Measurements from ENCODE around the gene MED9. TPM values are rescaled to one million over a fixed set of nuclear protein-coding genes. Genes with fewer than 3 reads are reported as not detected.

The MED9 gene
- total RNA-seq, 1 experiment from 2014 or later = 12.7 TPM

- CTCF ChIA-PET = no interaction called here
- Mint-ChIP-seq H3K36me3 (ENCODE audit: insufficient read depth, unreplicated experiment) (peaks cover 3% of the 10 kb centered on the region), H3K27me3 (ENCODE audit: unreplicated experiment) (no peaks in the 10 kb centered on the region), H3K4me3 (ENCODE audit: low read depth, unreplicated experiment) (no peak overlapping the region), H3K4me1 (ENCODE audit: low read depth, unreplicated experiment) (no peaks in the 10 kb centered on the region), H3K9me3 (ENCODE audit: low read depth, unreplicated experiment) (no peaks in the 10 kb centered on the region), H3K27ac (ENCODE audit: unreplicated experiment) (no peak overlapping the region)
- no TSS peak for BruUV-seq (replicated peaks)
- TF ChIP-seq CTCF (IDR thresholded peaks at IDR 0.05; ENCODE audit: unreplicated experiment) = no peak
- intact Hi-C loops (cut with micrococcal nuclease; ENCODE audit: unreplicated experiment) = no loop called here
- DNase-seq = no peak
Observed at GRCh38 chr17:17520599-17521232, 43.9 kb downstream of the MED9 start.

- CTCF ChIA-PET = interaction anchor here (1.0 kb wide), 1 partner anchor 91 kb away, joined by 4 read pairs; no protein-coding TSS in a partner anchor
Observed at GRCh38 chr17:17523001-17523730, 46.4 kb downstream of the MED9 start.

GRCh38 chr17:17523731-17524490 lies 47.1 kb downstream of the MED9 start:
- intact Hi-C loops (cut with micrococcal nuclease; ENCODE audit: unreplicated experiment) = no loop called here
- Mint-ChIP-seq H3K4me1 (ENCODE audit: low read depth, unreplicated experiment) (no peaks in the 10 kb centered on the region), H3K36me3 (ENCODE audit: insufficient read depth, unreplicated experiment) (peaks cover 3% of the 10 kb centered on the region), H3K9me3 (ENCODE audit: low read depth, unreplicated experiment) (no peaks in the 10 kb centered on the region), H3K4me3 (ENCODE audit: low read depth, unreplicated experiment) (no peak overlapping the region), H3K27me3 (ENCODE audit: unreplicated experiment) (no peaks in the 10 kb centered on the region), H3K27ac (ENCODE audit: unreplicated experiment) (no peak overlapping the region)
- CTCF ChIA-PET = interaction anchor here (1.0 kb wide), 1 partner anchor 90 kb away, joined by 4 read pairs; no protein-coding TSS in a partner anchor
- no peak for DNase-seq
- BruUV-seq (replicated peaks) = no TSS peak
- TF ChIP-seq CTCF (IDR thresholded peaks at IDR 0.05; ENCODE audit: unreplicated experiment) = no peak

More at GRCh38 chr17:17523001-17523730, 46.4 kb downstream of the MED9 start:
- intact Hi-C loops (cut with micrococcal nuclease; ENCODE audit: unreplicated experiment) = no loop called here
- H3K27me3 Mint-ChIP-seq (ENCODE audit: unreplicated experiment) = no peaks in the 10 kb centered on the region
- BruUV-seq (replicated peaks) = no TSS peak
- no peak overlapping the region for H3K4me3 Mint-ChIP-seq (ENCODE audit: low read depth, unreplicated experiment)
- no peak overlapping the region for H3K27ac Mint-ChIP-seq (ENCODE audit: unreplicated experiment)
- H3K36me3 Mint-ChIP-seq (ENCODE audit: insufficient read depth, unreplicated experiment) = peaks cover 3% of the 10 kb centered on the region
- TF ChIP-seq CTCF (IDR thresholded peaks at IDR 0.05; ENCODE audit: unreplicated experiment) = no peak
- no peaks in the 10 kb centered on the region for H3K4me1 Mint-ChIP-seq (ENCODE audit: low read depth, unreplicated experiment)
- DNase-seq = no peak
- no peaks in the 10 kb centered on the region for H3K9me3 Mint-ChIP-seq (ENCODE audit: low read depth, unreplicated experiment)

- no peaks in the 10 kb centered on the region for H3K4me1 Mint-ChIP-seq (ENCODE audit: low read depth, unreplicated experiment)
- BruUV-seq (replicated peaks) = no TSS peak
- H3K9me3 Mint-ChIP-seq (ENCODE audit: low read depth, unreplicated experiment) = no peaks in the 10 kb centered on the region
- no peak for TF ChIP-seq CTCF (IDR thresholded peaks at IDR 0.05; ENCODE audit: unreplicated experiment)
- peaks cover 3% of the 10 kb centered on the region for H3K36me3 Mint-ChIP-seq (ENCODE audit: insufficient read depth, unreplicated experiment)
- H3K4me3 Mint-ChIP-seq (ENCODE audit: low read depth, unreplicated experiment) = no peak overlapping the region
- H3K27me3 Mint-ChIP-seq (ENCODE audit: unreplicated experiment) = no peaks in the 10 kb centered on the region
- intact Hi-C loops (cut with micrococcal nuclease; ENCODE audit: unreplicated experiment) = no loop called here
- no peak for DNase-seq
- CTCF ChIA-PET = interaction anchor here (0.5 kb wide), 1 partner anchor 187 kb away, joined by 4 read pairs; no protein-coding TSS in a partner anchor
- H3K27ac Mint-ChIP-seq (ENCODE audit: unreplicated experiment) = no peak overlapping the region
Observed at GRCh38 chr17:17525311-17525710, 48.5 kb downstream of the MED9 start.
